ENCODE data around the gene WFDC1.
"Not testable (repeated sequence)": the region's sequence is repeated elsewhere in the genome, so short reads cannot be mapped to it uniquely, and the experiment has no call there.

WFDC1 gene

DNA sequence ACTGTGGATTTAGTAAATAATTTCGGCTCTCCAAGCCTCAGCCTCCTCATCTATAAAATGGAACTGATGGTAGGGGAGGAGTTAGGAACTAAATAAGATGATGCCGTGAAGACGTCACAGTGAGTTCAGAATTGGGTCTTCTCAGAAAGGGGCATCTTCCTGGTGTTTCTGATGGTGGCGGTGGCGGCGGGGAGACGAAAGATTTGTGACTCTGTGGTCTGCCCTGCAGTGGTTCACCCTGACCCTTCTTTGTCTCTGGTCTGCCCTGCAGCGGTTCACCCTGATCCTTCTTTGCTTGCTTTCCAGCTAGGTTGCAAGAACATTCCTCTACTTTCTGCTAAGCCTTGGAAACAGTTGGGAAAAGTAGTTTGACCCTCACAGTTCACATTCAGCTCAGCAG lies 34.3 kb downstream of the WFDC1 start:
- no peak for DNase-seq

- no peak for DNase-seq
These were observed 35.4 kb downstream of the WFDC1 start for GRCh38 chr16:84329843-84330684.

DNA sequence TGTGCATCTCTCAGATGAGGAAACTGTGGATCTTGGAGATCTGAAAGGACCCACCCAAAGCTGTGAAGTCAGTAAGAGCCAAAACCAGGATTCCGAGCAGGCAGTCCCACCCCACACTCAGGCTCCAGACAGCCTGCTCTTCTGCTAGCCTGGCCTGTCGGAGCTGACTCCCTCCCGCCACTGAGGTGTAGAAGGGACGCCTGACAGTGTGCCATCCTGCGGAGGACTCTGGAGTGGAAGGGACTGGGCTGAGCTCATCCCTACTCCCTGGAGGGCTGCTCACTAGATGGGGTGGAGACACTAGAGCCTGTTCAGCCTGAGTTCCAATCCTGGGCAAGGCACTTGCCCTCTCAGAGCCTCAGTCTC lies 36.0 kb downstream of the WFDC1 start:
- no peak for DNase-seq

- no peak for DNase-seq
These were observed 37.5 kb downstream of the WFDC1 start for GRCh38 chr16:84331998-84332780.

DNA sequence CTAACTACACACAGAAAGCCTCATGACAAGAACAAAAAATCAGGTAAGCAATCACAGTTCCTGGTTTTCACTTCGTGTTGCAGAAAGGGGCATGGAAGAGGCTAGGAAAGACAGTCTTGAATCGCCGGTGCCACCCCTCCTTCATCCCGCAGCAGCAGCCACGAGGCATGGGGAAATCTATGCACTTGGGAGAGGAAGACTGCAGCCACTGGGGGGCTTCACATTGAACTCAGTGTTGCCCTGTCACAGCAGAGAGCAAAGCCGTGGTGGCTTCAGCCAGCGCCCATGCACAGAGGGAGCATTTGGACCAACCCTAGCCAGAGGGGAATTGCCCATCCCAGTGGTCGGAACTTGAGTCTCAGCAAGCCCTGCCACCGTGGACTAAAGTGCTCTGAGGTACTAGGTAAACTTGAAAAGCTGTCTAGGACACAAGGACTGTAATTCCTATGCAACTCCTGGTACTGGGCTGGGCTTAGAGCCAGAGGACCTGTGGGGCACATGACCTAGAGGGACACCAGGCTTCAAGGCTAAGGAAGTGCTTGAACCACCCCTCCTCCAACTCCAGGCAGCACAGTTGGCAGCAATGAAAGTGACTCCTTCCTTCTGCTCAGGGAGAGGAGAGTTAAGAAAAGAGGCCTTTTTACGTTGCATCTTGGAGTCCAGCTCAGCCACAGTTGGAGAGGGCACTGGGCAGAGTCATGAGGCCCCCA lies 38.5 kb downstream of the WFDC1 start:
- DNase-seq: no peak

DNA sequence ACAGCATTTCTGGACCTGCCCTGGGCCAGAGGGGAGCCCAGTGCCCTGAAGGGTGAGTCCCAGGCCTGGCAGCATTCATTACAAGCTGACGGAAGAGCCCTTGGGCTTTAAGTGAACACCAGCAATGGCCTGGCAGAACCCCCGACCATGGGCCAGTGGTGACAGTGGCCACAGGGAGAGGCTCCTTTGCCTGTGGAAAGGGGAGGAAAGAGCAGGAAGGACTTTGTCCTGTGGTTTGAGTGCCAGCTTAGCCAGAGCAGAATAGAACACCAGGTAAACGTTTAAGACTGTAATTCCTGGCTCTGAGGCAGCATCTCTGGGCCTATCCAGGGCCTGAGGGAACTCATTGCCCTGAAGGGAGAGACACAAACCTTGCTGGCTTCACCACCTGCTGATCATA lies 39.4 kb downstream of the WFDC1 start:
- no peak for DNase-seq

DNA sequence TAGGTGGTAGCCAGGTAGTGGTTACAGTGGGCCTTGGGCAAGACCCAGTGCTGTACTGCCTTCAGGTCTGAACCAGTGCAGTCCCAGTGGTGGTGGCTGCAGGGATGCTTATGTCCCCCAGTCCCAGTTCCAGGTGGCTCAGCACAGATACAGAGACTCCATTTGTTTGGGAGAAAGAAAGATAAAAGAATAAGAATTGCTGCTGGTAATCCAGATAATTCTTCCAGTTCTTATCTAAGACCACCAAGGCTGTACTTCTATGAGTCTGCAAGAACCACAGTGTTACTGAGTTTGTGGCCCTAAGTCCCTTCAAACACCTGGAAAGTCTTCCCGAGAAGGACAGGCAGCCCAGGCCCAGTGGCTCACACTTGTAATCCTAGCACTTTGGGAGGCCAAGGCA lies 39.8 kb downstream of the WFDC1 start:
- DNase-seq: no peak

GRCh38 chr16:84337236-84337635 lies 42.6 kb downstream of the WFDC1 start:
- DNase-seq: not testable (repeated sequence)

DNA sequence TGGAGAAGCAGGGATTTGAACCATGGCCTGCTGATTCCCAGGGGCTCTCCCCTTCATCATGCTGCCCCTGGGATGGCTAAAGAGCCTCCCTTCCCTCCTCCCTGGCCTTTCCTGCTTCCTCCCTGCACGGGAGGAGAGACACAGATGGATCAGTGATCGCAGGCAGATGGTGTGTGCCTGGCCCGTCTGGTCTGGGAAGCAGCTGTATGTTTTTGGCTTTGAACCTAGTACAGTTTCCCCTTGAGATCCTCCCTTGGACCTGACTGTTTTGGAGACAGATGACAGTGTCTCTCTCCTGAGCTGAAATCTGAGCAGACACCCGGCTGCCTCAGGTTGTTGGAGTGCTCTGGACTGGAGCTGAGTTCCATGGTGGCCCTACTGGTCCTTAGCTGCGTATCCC lies 44.6 kb downstream of the WFDC1 start:
- DNase-seq: no peak

DNA sequence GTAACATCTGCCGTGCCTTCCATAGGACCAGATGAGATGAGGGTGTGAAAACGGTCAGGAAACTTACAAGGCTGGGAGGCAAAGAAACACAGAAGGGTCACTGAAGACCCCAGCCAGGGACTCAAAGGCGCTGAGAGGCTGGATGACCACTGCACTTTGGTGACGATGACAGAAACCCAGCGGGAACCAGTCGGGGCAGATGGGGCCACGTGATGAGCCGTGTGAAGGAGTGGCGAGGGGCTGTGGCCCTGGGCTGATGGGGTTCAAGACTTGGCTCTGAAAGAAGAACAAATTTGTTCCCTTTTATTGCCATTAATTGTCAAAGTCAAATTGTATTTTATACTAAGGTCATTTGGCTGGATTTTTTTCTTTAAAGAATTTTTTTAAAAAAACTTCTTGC lies 45.1 kb downstream of the WFDC1 start:
- DNase-seq: no peak

DNA sequence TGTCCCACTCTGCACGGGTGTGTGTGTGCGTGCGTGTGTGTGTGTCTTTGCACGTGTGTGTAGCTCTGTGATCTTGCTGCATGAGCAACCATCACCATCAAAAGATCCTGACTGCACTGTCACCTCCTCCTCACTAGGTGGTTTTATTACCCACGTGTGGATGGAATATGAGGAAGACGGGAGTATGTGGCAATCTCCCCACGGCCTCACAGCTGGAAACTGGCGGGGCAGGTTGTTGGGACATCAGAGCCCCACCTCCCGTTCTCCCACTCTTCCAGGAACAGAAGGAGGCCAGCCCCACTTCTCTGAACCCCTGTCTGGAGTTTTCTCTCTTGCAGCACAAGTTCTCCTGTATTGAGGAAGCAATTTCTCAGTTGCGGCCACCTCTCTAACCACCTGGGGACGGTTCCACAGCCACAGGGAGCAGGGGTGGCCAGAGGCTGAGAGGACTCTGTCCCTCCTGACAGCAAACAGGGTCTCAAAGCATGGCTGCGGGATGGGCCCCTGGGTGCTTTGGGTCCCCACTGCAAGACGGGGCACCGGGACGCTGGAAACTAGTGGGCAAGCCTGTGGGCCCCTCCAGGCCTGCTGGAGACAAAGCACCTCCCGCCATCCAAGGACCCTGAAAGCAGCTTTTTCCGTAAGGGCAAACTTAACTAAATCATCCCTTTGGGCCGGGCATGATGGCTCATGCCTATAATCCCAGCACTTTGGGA lies 45.8 kb downstream of the WFDC1 start:
- DNase-seq: no peak

GRCh38 chr16:84341528-84342295 lies 47.0 kb downstream of the WFDC1 start:
- no peak for DNase-seq

GRCh38 chr16:84343800-84344199 lies 49.1 kb downstream of the WFDC1 start:
- DNase-seq: not testable (repeated sequence)

DNA sequence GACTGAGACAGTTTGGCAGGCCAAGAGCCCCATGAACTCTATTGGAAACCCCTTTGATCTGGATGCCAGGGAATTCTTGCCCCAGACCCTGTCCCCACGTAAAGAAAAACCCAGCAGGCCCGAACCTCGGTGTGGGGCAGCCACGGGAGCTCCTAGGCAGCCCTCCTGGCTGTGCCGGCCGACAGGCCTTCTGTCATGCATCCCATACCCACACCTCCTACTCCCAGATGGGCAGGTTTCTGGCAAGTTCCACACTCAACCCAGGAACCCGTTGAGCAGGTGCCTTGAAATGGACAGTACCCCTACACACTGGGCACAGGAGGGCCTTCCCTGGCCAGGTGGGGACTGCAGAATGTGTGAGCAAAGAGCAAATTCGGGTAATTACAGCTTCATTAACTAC lies 50.1 kb downstream of the WFDC1 start:
- DNase-seq: no peak

DNA sequence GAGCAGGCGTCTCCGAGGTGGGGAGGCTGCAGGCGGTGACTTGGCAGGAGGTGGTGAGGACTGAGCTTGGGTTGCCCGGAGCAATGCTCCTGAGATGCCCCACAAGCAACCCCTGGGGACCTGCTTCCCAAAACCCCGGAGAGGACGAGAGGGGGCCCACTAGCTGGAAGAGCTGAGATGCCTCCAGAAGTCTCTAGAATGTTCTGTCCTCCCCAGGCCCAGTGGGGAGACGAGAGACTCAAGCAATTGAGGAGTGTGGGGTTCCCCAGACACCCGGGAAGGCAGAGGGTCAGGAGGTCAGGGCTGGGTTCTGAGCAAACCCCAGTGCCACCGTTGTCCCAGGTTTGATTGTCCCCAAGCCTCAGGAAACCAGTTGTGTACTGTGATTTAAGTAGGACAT lies 52.5 kb downstream of the WFDC1 start:
- no peak for DNase-seq

DNA sequence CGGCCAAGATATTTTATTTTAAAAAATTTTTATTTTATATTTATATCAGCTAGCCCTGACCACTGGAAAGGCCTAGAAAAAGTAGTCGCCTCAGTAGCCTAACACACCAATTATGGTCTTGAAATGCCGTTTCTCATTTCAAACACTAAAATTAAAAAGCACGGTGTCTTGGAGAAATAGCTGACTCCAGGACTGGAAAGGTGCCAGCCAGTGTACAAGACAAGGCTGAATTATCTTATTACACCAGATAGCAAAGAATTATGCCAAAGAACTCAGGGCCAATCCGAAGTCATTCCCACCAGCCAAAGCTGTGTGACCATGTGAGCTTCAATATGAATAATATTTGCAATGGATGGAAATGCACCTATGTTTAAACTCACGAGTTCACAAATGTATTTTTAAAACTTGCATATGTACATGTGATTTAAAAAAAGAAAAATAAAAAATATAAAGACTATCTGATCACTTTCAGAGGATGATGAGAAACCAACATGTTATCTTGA lies 53.8 kb downstream of the WFDC1 start:
- DNase-seq: no peak

- no peak for DNase-seq
These were observed 55.4 kb downstream of the WFDC1 start for GRCh38 chr16:84349862-84350684.

GRCh38 chr16:84350685-84351400 lies 56.2 kb downstream of the WFDC1 start:
- no peak for DNase-seq

DNA sequence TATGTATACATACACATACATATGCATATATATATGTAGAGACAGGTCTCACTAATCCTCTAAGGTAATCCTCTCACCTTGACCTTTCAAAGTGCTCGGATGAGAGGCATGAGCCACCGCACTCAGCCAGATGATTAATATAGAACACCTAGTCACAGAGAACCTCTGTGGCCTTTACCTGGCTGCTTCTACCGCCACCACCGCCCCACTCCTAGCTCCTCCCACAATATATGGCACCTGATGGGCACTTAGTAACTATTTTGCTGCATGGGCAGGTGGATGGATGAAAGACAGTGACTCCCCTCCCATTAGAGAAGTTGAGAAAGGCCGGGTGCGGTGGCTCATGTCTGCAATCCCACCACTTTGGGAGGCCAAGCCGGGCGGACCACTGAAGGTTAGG lies 57.0 kb downstream of the WFDC1 start:
- no peak for DNase-seq

DNA sequence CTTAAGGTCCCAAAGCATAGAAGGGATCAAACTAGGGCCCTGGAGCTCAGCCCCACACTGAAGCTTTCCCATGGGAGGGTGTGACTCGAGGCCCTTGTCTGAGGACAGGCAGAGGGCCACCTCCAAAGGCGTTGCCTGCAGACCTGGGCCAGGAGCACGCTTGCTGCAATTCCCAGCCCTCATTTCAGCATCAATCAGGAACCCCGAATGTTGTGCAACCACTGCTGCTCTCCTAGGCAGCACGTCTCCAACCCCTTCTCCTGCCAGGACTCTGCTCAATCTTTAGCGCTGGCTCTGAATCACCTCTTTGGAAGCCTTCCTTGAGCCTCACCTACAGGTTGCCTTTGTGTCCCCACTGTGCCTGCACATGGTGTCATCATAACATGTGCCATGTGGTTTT lies 59.6 kb downstream of the WFDC1 start:
- no peak for DNase-seq

Data from fibroblast of skin of abdomen (primary cell).